ENCODE measurements around the gene CHST15.

DNA sequence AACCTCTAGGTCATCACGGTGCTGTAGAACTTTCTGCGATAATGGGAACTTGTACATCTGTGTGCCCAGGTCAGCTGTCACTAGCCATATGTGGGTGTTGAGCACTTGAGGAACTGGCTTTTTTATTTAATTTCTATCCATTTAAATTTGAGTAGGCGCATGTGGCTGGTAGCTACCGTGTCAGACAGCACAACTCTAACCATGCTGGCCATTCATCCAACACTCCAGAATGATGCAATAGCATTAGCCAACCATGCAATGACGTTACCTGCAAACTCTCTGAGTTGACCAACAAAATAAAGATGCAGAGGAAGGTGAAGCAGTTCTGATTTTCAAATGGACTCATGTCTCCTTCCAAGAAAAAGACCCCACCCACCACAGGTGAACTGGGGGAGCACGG is 24.4 kb upstream of the CHST15 start:
- no peak for TF ChIP-seq EZH2 (IDR thresholded peaks at IDR 0.05; ENCODE audit: insufficient read depth, poor library complexity, severe bottlenecking)
- no peak for TF ChIP-seq EZH2phosphoT487 (IDR thresholded peaks at IDR 0.05; ENCODE audit: insufficient read depth, low read depth)
